ENCODE data around the gene SWI5.
"Not testable (repeated sequence)": the region's sequence is repeated elsewhere in the genome, so short reads cannot be mapped to it uniquely, and the experiment has no call there.

The SWI5 gene

DNA sequence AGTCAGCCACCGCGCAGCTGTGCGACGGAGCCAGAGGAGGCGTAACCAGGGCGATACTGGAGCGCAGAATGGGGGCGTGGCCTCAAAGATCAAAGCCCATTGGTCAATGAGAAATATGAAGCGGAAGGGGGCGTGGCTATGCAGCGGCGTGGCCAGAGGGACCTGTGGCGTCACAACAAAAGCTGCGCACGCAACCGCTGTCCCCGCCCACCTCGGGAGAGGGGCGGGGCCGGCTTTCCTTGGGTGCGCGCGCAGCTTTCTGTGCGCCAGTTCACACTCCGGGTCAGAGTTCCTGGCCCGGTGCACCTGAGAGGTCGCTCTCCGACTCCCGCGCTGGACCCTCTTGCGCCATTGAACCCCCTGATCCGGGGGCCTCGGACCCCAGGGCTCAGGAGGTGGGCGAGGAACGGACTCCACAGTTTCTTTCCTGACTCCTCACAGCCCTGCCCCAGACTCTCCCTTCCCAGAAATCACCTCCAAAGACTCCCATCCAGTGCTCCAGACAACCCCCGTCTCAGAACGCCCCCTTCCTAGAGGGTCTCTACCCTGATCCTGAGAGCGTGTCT is at the start of gene SWI5:
Gene SWI5 (plus strand): TSS at position 269 of the 566 bp plus-strand sequence.
- H3K4me2 ChIP-seq (ENCODE audit: low read depth, low read length, poor library complexity, severe bottlenecking): peak within 1 kb of the TSS; percentile 74
- no peak within 1 kb of the TSS for H3K27ac ChIP-seq (ENCODE audit: low read depth, low read length)
- H3K36me3 ChIP-seq (ENCODE audit: low read length): no peaks in the 10 kb centered on the region
- TF ChIP-seq EZH2phosphoT487 (conservative IDR thresholded peaks at IDR 0.05; ENCODE audit: low read length) (no peak), CTCF (IDR thresholded peaks at IDR 0.05; ENCODE audit: insufficient read depth, low read length, poor library complexity, severe bottlenecking) (no peak)
- peaks cover 13% of the 10 kb centered on the region for H3K79me2 ChIP-seq (ENCODE audit: insufficient read depth, low read length)
- H3K9me3 ChIP-seq (ENCODE audit: insufficient read depth, low read length): no peaks in the 10 kb centered on the region
- peak within 1 kb of the TSS; percentile 92 for H3K9ac ChIP-seq (ENCODE audit: low read length)
- H3F3A ChIP-seq (ENCODE audit: insufficient read depth): no peaks in the 10 kb centered on the region
- peak within 1 kb of the TSS; percentile 72 for H2AFZ ChIP-seq (ENCODE audit: low read depth, low read length, severe bottlenecking)
- H3K4me3 ChIP-seq (ENCODE audit: insufficient read depth, low read length, poor library complexity, severe bottlenecking): peak within 1 kb of the TSS; percentile 85
- H3K27me3 ChIP-seq (ENCODE audit: low read length): no peaks in the 10 kb centered on the region
- H4K20me1 ChIP-seq (ENCODE audit: low read depth, low read length): no peaks in the 10 kb centered on the region
- H3K9me2 ChIP-seq (replicated peaks; ENCODE audit: insufficient read depth, low read length): no peaks in the 10 kb centered on the region

DNA sequence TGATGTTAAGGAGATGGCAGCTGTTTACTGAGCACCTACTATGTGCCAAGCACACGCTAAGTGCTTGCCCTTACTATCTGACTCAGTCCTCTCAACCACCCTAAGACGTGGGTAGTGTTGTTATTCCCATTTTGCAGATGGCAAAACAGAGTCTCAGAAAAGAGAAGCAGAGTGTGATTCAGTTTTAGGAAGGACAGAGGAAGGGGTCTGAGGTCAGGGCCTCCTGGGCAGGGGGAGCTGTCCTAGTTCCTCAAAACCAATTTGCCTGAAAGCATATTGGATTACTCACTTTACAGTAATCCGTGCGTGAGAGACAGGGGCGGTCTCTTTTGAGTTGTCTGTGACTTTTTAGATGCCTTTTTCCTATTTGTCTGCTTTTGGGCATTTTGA is 49.7 kb upstream of the SWI5 start:
- Histone ChIP-seq H3K4me2 (ENCODE audit: low read depth, low read length, poor library complexity, severe bottlenecking) (no peak overlapping the region), H3F3A (ENCODE audit: insufficient read depth) (no peaks in the 10 kb centered on the region), H3K27ac (ENCODE audit: low read depth, low read length) (no peak overlapping the region), H3K79me2 (ENCODE audit: insufficient read depth, low read length) (no peaks in the 10 kb centered on the region), H2AFZ (ENCODE audit: low read depth, low read length, severe bottlenecking) (no peak overlapping the region), H3K9me2 (replicated peaks; ENCODE audit: insufficient read depth, low read length) (no peaks in the 10 kb centered on the region), H4K20me1 (ENCODE audit: low read depth, low read length) (no peaks in the 10 kb centered on the region), H3K4me3 (ENCODE audit: insufficient read depth, low read length, poor library complexity, severe bottlenecking) (no peak overlapping the region), H3K9me3 (ENCODE audit: insufficient read depth, low read length) (no peaks in the 10 kb centered on the region), H3K27me3 (ENCODE audit: low read length) (no peaks in the 10 kb centered on the region), H3K36me3 (ENCODE audit: low read length) (no peaks in the 10 kb centered on the region), H3K9ac (ENCODE audit: low read length) (no peak overlapping the region)
- TF ChIP-seq EZH2phosphoT487 (conservative IDR thresholded peaks at IDR 0.05; ENCODE audit: low read length) (no peak), CTCF (IDR thresholded peaks at IDR 0.05; ENCODE audit: insufficient read depth, low read length, poor library complexity, severe bottlenecking) (no peak)

- H3F3A ChIP-seq (ENCODE audit: insufficient read depth); H3K9me3 ChIP-seq (ENCODE audit: insufficient read depth, low read length); H3K79me2 ChIP-seq (ENCODE audit: insufficient read depth, low read length); H3K27ac ChIP-seq (ENCODE audit: low read depth, low read length); H2AFZ ChIP-seq (ENCODE audit: low read depth, low read length, severe bottlenecking); H3K4me2 ChIP-seq (ENCODE audit: low read depth, low read length, poor library complexity, severe bottlenecking); H3K27me3 ChIP-seq (ENCODE audit: low read length); H3K36me3 ChIP-seq (ENCODE audit: low read length); H3K4me3 ChIP-seq (ENCODE audit: insufficient read depth, low read length, poor library complexity, severe bottlenecking); H3K9ac ChIP-seq (ENCODE audit: low read length); H4K20me1 ChIP-seq (ENCODE audit: low read depth, low read length); H3K9me2 ChIP-seq (replicated peaks; ENCODE audit: insufficient read depth, low read length): not testable (repeated sequence)
Measured at GRCh38 chr9:128230897-128231296, 45.2 kb upstream of the SWI5 start.

DNA sequence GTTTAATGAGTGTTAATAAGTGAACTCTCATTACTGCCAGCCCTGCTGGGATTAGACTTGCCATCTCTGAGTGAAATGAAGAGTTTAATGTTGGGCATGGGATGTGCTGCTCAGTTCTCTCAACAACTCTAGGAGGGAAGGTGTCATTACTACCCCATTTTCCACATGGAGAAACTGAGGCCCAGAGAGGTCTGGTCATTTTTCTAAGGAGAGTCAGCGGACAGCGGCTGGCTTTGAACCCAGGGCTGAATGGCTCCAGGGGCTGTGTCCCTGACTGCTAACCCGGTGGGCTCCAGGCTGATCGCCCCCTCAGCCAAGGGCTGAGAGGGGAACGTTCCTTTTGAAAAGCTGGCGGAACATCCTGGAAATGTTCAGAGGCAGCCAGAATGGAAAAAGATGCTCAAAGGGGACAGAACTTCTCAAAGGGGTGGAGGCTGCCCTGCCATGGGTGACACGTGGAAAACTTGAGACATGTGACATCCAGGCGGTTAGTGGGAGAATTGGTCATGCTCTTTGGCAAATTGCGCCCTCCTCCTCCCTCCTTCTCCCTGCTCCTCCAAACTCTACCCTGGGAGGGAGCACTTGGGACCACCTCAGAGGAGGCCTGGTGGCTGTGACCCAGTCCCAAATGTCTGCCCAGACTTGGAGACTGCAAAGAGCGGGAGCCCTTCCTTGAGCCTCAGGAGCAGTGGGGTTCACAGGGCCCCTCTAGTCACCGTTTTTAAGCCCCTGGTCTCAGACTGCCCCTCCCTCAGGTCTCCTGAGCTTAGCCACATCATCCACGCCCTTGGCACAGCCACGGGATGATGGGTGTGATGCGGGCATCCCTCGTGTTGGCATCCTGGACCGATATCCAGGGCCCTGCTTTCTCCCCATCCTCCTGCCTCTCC is 44.2 kb upstream of the SWI5 start:
- no peaks in the 10 kb centered on the region for H3K9me2 ChIP-seq (replicated peaks; ENCODE audit: insufficient read depth, low read length)
- no peak overlapping the region for H3K4me2 ChIP-seq (ENCODE audit: low read depth, low read length, poor library complexity, severe bottlenecking)
- H3K36me3 ChIP-seq (ENCODE audit: low read length): no peaks in the 10 kb centered on the region
- no peaks in the 10 kb centered on the region for H3K79me2 ChIP-seq (ENCODE audit: insufficient read depth, low read length)
- H2AFZ ChIP-seq (ENCODE audit: low read depth, low read length, severe bottlenecking): no peak overlapping the region
- no peak for TF ChIP-seq CTCF (IDR thresholded peaks at IDR 0.05; ENCODE audit: insufficient read depth, low read length, poor library complexity, severe bottlenecking)
- TF ChIP-seq EZH2phosphoT487 (conservative IDR thresholded peaks at IDR 0.05; ENCODE audit: low read length): no peak
- no peak overlapping the region for H3K27ac ChIP-seq (ENCODE audit: low read depth, low read length)
- no peaks in the 10 kb centered on the region for H3K9me3 ChIP-seq (ENCODE audit: insufficient read depth, low read length)
- no peaks in the 10 kb centered on the region for H3K27me3 ChIP-seq (ENCODE audit: low read length)
- H3K9ac ChIP-seq (ENCODE audit: low read length): no peak overlapping the region
- no peaks in the 10 kb centered on the region for H3F3A ChIP-seq (ENCODE audit: insufficient read depth)
- H3K4me3 ChIP-seq (ENCODE audit: insufficient read depth, low read length, poor library complexity, severe bottlenecking): no peak overlapping the region
- no peaks in the 10 kb centered on the region for H4K20me1 ChIP-seq (ENCODE audit: low read depth, low read length)
